Ramos (cell line): ENCODE data around the gene SLC4A8.

Experiments
- in situ Hi-C: fragments of 300-500 bp; cut with MboI; formaldehyde crosslinking; loops from one replicate; pipeline ENCODE4 v1.14.3; 2022; ENCODE audit warnings: low sequenced_read_pairs; ENCODE audit not compliant: unreplicated experiment

SLC4A8 gene

DNA sequence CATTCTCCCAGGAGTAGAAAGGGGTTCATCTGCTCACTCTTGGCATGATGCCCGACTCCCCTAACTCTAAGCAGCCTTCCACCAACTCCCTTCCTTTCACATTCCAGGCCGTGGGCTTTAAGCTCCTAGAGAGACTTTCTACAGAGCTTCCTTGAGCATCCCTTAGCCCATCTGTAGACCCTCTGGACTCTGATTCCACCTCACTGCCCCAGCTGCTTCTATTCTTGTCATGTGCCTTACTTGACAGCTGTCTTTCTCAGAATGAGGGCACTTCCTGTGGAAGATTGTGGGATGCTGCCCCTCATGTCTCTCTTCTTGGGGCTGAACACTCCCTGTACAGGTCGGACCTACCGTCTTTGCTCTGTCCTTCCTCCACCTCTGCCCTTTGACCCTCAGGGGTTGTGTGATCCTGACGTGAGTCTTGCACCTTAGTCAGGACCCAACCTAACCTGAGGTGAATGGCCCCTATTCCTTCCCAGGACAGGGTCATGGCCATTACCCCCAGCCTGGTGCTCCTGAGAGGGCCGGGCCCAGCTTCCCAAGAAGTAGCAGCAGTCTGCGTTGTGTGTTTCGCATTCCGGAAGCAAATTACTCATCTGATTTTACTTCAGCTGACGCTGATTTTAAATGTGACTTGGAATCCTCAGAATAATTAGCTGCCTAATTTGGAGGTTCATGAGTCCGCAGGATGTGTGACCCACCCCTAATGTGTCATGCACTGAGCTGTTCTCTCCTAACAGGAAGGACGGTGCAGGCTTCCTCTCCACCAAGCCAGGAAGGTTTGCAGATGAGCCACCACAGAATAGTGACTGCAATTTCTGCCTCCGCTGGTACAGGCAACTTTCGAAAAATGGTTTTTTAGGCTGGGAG lies 30.7 kb upstream of the SLC4A8 start:
- in situ Hi-C loops, result no loop called here

DNA sequence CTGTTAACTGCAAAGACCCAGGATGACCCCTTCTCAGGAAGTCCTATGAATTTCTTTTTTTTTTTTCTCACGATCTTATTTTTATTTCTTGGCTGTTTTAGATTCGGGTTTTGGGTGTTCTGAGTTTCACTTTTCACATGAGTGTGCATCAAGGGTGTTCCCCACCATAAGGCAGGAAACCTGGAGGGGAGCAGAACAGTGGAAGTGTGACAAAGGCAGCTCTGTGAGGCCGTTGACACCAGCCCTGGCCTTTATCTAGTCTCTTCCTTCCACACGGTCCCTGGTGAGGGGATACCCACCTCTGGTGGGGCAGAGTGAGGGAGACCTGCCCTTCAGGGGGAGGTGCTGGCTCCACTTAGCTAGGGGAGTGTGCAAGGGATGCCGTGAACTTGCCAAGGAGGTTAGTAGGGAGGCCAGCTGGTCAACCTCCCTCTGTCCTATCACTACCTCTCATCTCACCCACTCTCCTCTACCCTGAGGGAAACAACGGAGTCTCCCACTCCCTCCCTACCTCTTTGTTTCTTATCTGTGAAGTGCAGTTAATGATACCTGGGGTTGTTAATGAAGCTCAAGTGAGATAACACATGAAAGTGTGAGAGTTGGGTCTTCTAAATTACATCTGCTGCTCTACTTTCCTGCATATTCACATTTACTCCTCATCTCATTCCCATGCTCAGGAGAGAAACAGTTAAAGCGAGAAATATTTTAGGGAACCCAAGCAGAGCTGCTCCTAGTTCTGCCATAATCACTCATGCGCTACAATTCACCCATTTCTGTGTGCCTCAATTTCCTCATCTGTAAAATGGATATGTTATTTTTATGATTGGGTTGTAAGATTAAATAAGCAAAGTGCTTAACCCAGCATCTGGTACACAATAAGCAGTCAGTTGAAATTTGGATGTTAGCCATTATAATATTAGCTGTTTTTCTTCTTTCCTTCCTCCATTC lies 29.1 kb upstream of the SLC4A8 start:
- in situ Hi-C loops, result no loop called here

DNA sequence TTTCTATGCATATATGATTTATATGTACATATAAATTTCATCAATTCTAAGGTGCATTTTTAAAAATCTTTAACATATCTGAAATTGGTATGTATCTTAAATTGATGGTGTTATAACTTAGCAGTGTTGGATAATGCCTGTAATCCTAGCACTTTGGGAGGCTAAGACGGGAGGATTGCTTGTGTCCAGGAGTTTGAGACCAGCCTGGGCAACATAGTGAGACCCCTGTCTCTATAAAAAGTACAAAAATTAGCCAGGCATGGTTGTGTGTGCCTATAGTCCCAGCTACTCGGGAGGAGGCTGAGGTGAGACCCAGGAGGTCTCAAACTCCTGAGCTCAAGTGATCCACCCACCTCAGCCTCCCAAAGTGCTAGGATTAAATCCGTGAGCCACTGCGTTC lies 27.0 kb upstream of the SLC4A8 start:
- in situ Hi-C loops, result no loop called here

DNA sequence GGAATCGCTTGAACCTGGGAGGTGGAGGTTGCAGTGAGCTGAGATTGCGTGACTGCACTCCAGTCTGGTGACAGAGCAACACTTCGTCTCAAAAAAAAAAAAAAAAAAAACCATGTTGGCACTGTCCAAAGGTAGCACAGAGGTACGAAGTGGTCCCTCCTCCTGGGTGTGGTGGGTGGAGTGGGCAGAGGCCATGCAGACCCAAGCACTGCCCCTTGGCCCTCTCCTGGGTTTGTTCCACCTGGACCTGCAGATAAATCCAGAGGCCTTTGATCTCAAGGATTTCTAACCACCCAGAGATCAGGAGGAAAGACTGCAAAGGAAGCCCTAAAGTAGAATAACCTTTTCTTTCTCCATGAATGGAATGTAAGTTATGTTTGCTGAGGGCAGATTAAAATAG lies 24.7 kb upstream of the SLC4A8 start:
- in situ Hi-C loops, result loop anchor here (25.0 kb wide), 1 partner anchor 437 kb away; the partner anchor contains the start of gene FIGNL2

DNA sequence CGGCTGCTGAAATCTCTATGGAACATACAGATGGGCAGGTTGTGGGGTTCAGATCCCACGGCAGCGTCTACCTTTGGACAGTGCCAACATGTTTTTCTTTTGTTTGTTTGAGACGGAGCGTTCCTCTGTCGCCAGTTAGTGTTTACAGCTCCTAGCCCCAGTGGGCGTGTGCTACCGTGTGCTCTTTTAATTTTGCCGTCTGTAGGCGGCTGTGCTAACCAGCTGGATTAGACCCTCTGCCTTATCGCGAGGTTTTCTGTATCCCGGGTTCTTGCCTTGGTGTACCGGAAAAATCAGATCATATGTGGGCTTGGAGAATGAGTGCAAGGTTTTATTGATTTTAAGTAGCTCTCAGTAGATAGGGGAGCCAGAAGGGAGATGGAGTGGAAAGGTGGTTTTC lies 23.6 kb upstream of the SLC4A8 start:
- in situ Hi-C loops, result loop anchor here (25.0 kb wide), 1 partner anchor 436 kb away; the partner anchor contains the start of gene FIGNL2

DNA sequence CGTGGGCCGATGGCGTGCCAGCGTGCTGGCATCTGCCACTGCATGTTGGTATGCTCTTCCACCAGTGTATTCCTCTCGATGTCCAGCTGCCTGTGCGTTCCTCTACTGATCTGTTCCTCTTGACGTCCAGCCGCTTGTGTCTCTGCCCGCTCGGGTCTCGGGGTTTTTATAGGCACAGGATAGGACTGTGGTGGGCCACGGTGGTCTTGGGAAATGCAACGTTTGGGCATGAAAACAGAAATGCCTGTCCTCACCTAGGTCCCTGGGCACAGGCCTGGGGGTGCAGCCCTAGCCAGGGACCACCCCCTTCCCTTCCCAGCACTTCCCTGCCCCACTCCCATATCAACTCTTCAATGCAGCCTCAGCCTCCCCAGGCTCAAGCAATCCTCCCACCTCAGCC lies 23.1 kb upstream of the SLC4A8 start:
- in situ Hi-C loops, result loop anchor here (25.0 kb wide), 1 partner anchor 436 kb away; the partner anchor contains the start of gene FIGNL2

DNA sequence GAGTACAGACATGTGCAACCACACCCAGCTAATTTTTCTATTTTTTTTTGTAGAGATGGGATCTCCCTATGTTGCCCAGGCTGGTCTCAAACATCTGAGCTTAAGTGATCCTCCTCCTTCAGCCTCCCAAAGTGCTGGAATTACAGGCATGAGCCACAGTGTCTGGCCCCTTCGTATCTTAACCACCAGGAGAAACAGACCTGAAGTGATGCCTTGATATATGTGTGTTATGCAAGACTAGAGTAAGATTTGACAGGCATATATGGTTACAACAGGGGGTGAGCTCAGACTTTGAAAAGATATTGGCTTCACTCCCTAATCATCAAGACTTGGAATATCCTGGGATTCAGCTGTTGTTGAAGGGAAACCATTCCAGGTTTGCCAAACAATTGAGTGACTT lies 22.7 kb upstream of the SLC4A8 start:
- in situ Hi-C loops, result loop anchor here (25.0 kb wide), 1 partner anchor 435 kb away; the partner anchor contains the start of gene FIGNL2

DNA sequence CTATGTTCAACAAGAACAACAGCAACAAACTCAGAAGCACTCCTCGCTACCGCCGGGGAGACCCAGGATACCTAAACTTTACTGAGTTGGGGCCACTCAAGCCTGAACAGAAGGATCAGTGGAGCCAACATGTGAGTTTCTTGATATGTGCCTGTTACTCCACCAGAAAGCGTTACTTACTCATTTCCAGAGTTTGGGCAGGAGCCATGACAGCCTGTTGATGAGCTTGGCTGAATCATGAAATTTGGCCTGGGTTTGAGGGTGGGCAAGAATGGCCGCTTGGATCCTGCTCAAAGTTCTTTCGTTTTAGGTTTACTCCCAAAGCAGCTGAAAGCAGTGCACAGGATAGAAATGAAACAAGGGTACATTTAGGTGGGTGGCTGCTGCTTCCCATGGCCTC lies 21.5 kb upstream of the SLC4A8 start:
- in situ Hi-C loops, result loop anchor here (25.0 kb wide), 1 partner anchor 434 kb away; the partner anchor contains the start of gene FIGNL2

DNA sequence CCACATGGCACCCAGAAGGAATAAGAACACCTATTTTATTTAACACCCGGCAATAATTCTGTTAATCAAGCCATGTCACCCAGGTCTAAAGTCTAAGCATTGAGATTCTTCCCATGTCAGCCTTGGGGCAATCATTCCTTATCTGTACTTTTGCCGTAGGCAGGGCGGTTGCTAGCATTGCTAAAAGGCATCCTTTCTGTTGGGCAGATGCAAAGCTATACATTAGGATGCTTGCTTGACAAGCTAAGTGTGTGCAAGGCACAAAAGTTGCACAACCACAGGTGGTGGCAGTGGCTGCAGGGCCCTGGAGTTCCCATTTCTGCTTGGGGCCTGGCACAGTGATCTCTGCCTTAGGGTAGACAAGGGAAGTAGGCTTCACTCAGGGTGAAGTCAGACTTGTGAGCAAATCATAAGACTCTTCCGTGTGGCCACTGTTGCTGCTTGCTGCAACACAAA lies 20.9 kb upstream of the SLC4A8 start:
- in situ Hi-C loops, result loop anchor here (25.0 kb wide), 1 partner anchor 434 kb away; the partner anchor contains the start of gene FIGNL2

DNA sequence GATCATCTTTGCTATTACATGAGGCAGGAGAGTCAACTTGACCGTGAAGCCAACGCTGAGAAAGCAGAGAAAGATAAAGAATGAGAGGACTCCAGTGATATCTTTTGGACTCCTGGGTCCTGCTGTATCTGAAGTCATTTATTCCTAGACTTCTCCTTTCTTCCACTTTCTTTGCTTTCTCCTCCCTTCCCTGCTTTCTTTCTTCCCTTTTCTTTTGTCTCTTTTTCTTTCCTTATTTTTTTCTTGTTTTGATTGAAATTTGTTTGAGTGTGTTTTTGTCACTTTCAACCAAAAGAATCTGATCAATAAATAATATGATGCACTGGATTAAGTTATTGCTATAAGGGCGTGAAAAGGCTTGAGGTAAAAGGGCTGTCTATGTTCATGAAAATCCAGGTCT lies 20.0 kb upstream of the SLC4A8 start:
- in situ Hi-C loops, result loop anchor here (25.0 kb wide), 1 partner anchor 433 kb away; the partner anchor contains the start of gene FIGNL2

DNA sequence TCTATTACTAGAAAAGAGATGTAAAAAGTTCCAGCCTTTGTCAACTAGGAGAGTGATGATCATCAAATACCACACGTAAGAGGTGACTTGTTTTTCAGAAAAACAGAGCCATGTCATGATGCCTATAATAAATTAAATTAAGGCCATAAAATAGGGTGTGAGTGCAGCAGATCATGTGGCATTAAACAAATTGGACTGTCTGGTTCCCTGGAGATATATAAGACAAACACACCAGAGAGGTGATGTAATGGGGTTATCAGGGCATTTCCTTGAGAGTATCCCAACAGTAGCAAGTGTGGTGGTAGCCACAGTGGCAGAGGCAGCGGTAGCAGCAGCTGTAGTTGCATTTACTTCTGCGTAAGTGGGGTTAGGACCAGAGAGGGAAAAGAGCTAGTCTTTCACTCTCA lies 18.8 kb upstream of the SLC4A8 start:
- in situ Hi-C loops, result loop anchor here (25.0 kb wide), 1 partner anchor 431 kb away; the partner anchor contains the start of gene FIGNL2

DNA sequence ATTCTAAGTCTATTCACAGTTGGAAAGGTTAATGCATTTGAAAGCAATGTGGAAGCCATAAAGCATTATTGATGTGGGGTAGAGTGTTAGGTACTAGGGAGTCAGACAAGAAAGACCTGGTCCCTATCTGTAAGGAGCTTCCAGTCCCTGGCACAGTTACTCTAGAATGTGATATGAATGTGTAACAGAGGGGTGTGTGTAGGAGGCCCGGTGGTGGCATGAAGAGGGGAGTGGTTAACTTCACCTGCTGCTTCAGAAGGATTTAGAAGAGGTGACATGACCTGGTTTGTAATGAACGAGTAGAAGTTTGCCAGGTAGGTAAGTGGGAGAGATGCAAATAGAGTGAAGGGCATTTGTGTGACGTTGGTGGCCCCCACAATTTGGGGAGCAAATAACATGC lies 18.3 kb upstream of the SLC4A8 start:
- in situ Hi-C loops, result loop anchor here (25.0 kb wide), 1 partner anchor 431 kb away; the partner anchor contains the start of gene FIGNL2

DNA sequence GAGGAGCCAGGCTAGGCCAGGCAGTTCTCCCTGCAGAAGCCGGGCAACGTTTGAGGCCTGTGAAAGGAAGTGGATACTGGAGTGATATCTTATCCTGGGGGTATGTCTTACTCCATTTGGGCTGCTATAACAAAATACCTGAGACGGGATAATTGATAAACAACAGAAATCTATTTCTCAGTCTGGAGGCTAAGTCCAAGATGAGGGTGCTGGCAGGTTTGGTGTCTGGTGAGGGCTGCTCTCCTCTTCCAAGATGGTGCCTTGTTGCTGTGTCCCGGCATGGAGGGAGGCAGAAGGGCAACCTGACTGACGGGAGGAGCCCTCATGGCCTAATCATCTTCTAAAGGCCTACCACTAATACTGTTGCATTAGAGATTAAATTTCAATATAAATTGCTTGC lies 17.8 kb upstream of the SLC4A8 start:
- in situ Hi-C loops, result loop anchor here (25.0 kb wide), 1 partner anchor 430 kb away; the partner anchor contains the start of gene FIGNL2

DNA sequence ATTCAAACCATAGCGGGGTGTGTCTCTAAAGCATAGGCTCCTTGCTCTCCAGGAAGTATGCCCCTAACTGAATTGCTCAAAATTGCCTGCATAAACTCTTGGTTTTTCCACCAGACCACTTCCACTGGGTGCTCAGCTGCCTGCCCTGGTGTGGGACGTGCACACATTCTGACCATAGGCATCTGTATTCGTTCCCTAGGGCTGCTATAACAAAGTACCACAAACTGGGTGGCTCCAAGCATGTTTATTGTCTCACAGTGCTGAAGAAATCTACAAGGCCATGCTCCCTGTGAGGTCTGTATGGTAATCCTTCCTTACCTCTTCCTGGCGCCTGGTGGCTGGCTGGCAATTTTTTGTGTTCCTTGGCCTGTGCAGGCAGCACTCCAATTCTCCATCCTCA lies 17.0 kb upstream of the SLC4A8 start:
- in situ Hi-C loops, result loop anchor here (25.0 kb wide), 1 partner anchor 430 kb away; the partner anchor contains the start of gene FIGNL2

DNA sequence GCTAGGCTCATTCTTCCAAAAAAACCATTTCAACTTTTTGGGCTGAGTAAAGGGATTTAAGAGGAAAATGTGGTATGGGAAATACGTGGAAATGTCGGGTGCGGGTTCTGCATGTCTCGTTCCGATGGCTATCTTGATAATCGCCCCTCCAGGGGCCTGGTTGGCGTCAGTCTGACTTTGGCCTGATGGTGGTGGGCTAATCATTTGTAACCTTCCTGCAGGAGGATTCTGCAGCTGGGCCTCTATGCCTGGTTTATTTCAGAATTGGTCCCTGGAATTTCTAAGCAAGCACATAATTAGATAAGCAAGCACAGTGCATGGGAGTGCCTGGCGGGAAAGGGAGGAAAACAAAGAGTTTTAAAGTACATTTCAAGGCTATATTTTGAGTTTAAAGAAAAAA lies 14.8 kb upstream of the SLC4A8 start:
- in situ Hi-C loops, result loop anchor here (25.0 kb wide), 1 partner anchor 427 kb away; the partner anchor contains the start of gene FIGNL2

DNA sequence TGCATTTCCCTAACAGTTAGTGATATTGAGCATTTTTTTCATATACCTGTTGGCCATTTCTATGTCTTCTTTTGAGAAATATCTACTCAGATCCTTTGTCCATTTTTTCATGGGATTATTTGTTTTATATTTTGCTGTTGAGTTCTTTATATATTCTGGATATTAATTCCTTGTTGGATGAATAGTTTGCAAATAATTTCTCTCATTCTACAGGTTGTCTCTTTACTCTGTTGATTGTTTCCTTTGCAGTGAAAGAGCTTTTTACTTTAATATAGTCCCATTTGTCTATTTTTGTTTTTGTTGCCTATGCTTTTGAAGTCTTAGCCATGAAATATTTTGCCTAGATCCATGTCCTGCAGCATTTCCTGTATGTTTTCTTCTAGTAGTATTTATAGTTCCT lies 11.5 kb upstream of the SLC4A8 start:
- in situ Hi-C loops, result loop anchor here (25.0 kb wide), 1 partner anchor 424 kb away; the partner anchor contains the start of gene FIGNL2

DNA sequence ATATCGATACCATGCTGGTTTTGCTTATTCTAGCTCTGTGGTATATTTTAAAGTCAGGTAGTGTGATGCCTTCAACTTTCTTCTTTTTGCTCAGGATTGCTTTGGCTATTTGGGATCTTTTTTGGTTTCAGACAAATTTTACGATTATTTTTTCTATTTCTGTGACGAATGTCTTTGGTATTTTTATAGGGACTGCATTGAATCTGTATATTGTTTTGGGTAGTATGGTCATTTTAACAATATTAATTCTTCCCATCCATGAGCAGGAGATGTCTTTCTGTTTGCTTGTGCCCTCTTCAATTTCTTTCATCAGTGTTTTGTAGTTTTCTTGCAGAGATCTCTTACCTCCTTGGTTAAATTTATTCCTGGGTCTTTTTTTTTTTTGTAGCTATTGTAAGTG lies 10.8 kb upstream of the SLC4A8 start:
- in situ Hi-C loops, result loop anchor here (25.0 kb wide), 1 partner anchor 424 kb away; the partner anchor contains the start of gene FIGNL2

DNA sequence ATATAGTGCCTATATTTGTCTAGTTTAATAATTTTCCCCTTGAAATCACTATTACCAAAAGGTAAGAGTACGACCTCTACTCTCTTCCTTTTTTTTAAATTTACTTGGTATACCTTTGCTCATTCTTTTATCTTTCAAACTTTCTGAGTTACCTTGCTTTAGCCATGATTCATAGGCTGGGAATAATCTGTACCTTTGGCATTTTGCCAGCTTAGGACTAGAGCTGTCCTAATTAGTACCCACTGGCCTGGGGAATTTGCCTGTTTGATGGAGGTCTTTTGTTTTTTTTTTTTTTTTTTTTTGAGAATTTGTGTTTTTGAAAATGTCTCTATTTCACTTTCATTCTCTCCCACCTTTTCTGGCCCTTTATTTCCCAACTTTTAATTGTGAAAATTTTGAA lies 8.7 kb upstream of the SLC4A8 start:
- in situ Hi-C loops, result loop anchor here (25.0 kb wide), 1 partner anchor 421 kb away; the partner anchor contains the start of gene FIGNL2

DNA sequence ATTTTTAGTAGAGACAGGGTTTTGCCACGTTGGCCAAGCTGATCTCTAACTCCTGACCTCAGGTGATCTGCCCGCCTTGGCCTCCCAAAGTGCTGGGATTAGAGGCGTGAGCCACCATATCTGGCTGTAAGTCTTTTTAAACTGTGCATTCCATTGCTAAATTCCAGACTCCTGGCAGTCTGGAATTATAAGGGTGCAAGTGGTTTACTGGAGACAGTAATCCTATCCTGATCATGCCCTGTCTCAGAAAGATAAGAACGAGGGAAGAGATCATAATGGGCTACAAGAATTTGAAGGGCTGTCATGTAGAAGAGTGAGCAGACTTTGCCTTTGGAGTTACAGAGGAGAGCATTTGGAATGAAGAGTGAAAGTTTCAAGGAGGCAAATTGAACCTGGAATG lies 6.8 kb upstream of the SLC4A8 start:
- in situ Hi-C loops, result loop anchor here (25.0 kb wide), 1 partner anchor 419 kb away; the partner anchor contains the start of gene FIGNL2
